ENCODE results near the gene CELF3. TPM values are rescaled to one million over a fixed set of nuclear protein-coding genes. Genes with fewer than 3 reads are reported as not detected.

CELF3 gene
- total RNA-seq, 1 experiment from 2014 or later, result not detected

DNA sequence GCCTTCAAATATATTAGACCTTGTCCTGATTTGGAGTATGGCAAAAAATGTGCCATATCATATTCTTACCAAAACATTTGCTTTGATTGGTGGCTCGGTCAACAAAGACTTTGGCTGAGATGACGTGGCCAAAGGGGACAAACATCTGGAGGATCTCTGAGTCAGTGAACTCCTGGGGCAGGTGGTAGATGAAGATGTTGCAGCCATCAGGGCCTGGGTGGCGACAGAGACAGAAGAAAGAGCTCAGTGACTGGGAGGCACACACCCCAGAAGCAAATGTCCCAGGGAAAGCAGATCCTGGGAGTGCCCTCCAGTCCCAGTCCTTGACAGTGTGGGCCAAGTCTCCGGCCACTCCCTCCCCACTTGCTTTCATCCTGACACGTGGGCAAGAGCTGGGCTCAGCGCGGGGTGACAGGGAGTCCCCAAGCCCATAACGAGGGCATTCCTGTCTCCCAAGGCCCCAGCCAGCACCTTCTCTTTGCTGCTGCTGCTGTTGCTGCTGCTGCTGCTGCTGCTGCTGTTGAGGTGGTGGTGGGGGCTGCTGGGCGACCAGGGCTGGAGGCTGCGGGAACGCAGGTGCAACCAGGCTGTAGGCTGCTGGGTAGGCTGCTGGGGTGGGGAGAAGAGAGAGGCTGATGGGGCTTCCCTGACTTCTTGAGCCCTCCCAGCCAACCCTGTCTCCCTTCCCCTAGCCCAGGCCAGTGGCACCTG is 10.7 kb downstream of the CELF3 start:
- ChIA-PET POLR2A (ENCODE audit: unreplicated experiment) (no interaction called here), CTCF (no interaction called here)
- no peaks in the 10 kb centered on the region for H3K9me2 ChIP-seq (ENCODE audit: insufficient read depth)
- H3K9me3 ChIP-seq (ENCODE audit: insufficient read depth, low read depth), result no peaks in the 10 kb centered on the region
- no peaks in the 10 kb centered on the region for H3F3A ChIP-seq (ENCODE audit: insufficient read depth, low read depth)
- H2AFZ ChIP-seq, result no peak overlapping the region
- no peak overlapping the region for H3K27ac ChIP-seq
- H3K27me3 ChIP-seq (ENCODE audit: insufficient read depth, low read depth), result 0 out of 2 replicates have a peak, but pooled peaks cover 3% of the 10 kb centered on the region
- H4K20me1 ChIP-seq (ENCODE audit: insufficient read depth), result no peaks in the 10 kb centered on the region
- DNase-seq, result no peak
- H3K36me3 ChIP-seq (ENCODE audit: low read depth), result no peaks in the 10 kb centered on the region
- intact Hi-C loops (cut with micrococcal nuclease; ENCODE audit: unreplicated experiment), result no loop called here
- no peaks in the 10 kb centered on the region for H3K4me1 ChIP-seq (replicated peaks; ENCODE audit: insufficient read depth)
- H3K4me2 ChIP-seq, result no peak overlapping the region
- no peaks in the 10 kb centered on the region for H3K79me2 ChIP-seq (ENCODE audit: low read depth)
- no TSS peak for BruUV-seq (replicated peaks)
- H3K4me3 ChIP-seq, result no peak overlapping the region
- no peak for TF ChIP-seq EZH2 (IDR thresholded peaks at IDR 0.05; ENCODE audit: low read depth)
- TF ChIP-seq, protein P1, sequence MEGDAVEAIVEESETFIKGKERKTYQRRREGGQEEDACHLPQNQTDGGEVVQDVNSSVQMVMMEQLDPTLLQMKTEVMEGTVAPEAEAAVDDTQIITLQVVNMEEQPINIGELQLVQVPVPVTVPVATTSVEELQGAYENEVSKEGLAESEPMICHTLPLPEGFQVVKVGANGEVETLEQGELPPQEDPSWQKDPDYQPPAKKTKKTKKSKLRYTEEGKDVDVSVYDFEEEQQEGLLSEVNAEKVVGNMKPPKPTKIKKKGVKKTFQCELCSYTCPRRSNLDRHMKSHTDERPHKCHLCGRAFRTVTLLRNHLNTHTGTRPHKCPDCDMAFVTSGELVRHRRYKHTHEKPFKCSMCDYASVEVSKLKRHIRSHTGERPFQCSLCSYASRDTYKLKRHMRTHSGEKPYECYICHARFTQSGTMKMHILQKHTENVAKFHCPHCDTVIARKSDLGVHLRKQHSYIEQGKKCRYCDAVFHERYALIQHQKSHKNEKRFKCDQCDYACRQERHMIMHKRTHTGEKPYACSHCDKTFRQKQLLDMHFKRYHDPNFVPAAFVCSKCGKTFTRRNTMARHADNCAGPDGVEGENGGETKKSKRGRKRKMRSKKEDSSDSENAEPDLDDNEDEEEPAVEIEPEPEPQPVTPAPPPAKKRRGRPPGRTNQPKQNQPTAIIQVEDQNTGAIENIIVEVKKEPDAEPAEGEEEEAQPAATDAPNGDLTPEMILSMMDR (conservative IDR thresholded peaks at IDR 0.05), result no peak

DNA sequence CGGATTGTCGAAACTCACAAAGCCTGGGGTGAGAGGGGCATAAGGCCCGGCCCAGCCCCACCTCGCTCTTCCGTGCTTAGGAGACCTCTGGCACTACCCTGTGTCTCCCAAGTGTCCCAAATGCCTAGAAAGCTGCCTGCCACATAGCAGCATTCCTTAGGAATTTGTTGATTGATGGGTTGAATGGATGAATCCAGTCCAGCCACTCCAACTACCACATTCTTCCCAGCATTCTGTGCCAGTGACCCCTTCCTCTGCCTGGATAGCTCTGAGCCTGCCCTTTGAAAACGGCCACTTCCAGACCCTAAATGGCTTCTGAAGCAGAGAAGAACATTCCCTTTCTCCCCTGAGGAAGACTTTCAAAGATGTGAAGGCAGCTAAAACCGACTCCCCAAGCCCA is 11.5 kb downstream of the CELF3 start:
- Histone ChIP-seq H4K20me1 (ENCODE audit: insufficient read depth) (no peaks in the 10 kb centered on the region), H3K79me2 (ENCODE audit: low read depth) (no peaks in the 10 kb centered on the region), H3F3A (ENCODE audit: insufficient read depth, low read depth) (no peaks in the 10 kb centered on the region), H3K4me2 (no peak overlapping the region), H3K27me3 (ENCODE audit: insufficient read depth, low read depth) (no peaks in the 10 kb centered on the region), H3K9me3 (ENCODE audit: insufficient read depth, low read depth) (no peaks in the 10 kb centered on the region), H3K36me3 (ENCODE audit: low read depth) (no peaks in the 10 kb centered on the region), H3K27ac (no peak overlapping the region), H3K9me2 (ENCODE audit: insufficient read depth) (no peaks in the 10 kb centered on the region), H3K4me3 (no peak overlapping the region), H3K4me1 (replicated peaks; ENCODE audit: insufficient read depth) (no peaks in the 10 kb centered on the region), H2AFZ (no peak overlapping the region)
- no peak for TF ChIP-seq EZH2 (IDR thresholded peaks at IDR 0.05; ENCODE audit: low read depth)
- TF ChIP-seq, protein P1 (conservative IDR thresholded peaks at IDR 0.05), result no peak
- ChIA-PET POLR2A (ENCODE audit: unreplicated experiment) (no interaction called here), CTCF (no interaction called here)
- DNase-seq, result no peak
- intact Hi-C loops (cut with micrococcal nuclease; ENCODE audit: unreplicated experiment), result no loop called here
- no TSS peak for BruUV-seq (replicated peaks)

DNA sequence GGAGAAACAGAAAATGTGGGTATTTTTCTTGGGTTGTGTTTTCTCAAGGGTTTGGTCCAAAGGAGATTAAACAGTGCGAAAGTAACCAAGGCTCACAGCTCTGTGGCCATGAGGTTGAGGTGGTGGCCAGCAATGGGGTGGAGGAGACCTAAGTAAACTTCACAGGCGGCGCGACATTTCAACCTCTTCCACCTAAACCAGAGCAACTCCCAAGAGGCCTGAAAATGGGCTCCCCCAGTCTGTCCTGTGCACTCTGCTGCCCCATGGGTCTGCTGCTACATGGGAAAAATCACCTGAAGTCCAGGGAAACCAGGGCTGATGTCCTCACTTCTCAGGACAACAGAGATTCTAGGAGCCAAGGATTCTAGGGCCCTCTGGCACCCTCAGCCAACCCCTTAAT is 12.4 kb downstream of the CELF3 start:
- Histone ChIP-seq H3K9me2 (ENCODE audit: insufficient read depth) (no peaks in the 10 kb centered on the region), H3K27me3 (ENCODE audit: insufficient read depth, low read depth) (no peaks in the 10 kb centered on the region), H3F3A (ENCODE audit: insufficient read depth, low read depth) (no peaks in the 10 kb centered on the region), H4K20me1 (ENCODE audit: insufficient read depth) (no peaks in the 10 kb centered on the region), H3K4me2 (no peak overlapping the region), H3K27ac (no peak overlapping the region), H3K4me1 (replicated peaks; ENCODE audit: insufficient read depth) (no peaks in the 10 kb centered on the region), H3K9me3 (ENCODE audit: insufficient read depth, low read depth) (no peaks in the 10 kb centered on the region), H3K4me3 (no peak overlapping the region), H2AFZ (no peak overlapping the region), H3K79me2 (ENCODE audit: low read depth) (no peaks in the 10 kb centered on the region), H3K36me3 (ENCODE audit: low read depth) (no peaks in the 10 kb centered on the region)
- TF ChIP-seq, protein P1 (conservative IDR thresholded peaks at IDR 0.05), result no peak
- no peak for TF ChIP-seq EZH2 (IDR thresholded peaks at IDR 0.05; ENCODE audit: low read depth)
- BruUV-seq (replicated peaks), result no TSS peak
- no peak for DNase-seq
- POLR2A ChIA-PET (ENCODE audit: unreplicated experiment), result no interaction called here
- CTCF ChIA-PET, result no interaction called here
- intact Hi-C loops (cut with micrococcal nuclease; ENCODE audit: unreplicated experiment), result no loop called here

Data from PC-9 (cell line).